HCT116 (cell line): ENCODE measurements around the gene CTLA4. TPM values are rescaled to one million over a fixed set of nuclear protein-coding genes. Genes with fewer than 3 reads are reported as not detected.

ENCODE experiments used
- ATAC-seq: fragments of 200-7000 bp; cut with Tn5 transposase; 2 replicates; pipeline ENCODE4 v1.9.1; 2020; ENCODE audit warnings: mild to moderate bottlenecking, moderate library complexity
- BruUV-seq: library from RNA; stranded (reverse); fragments of 400-500 nt; replicated peaks from 2 replicates; lab custom pipeline; 2021; lab: Mats Ljungman, UMichigan
- CTCF ChIA-PET: fragments of 300-600 bp; sonication (Branson Sonifier 250); formaldehyde crosslinking; loops from one replicate; lab custom pipeline; 2021; ENCODE audit warnings: antibody characterized with exemption; lab: Charles Lee
- POLR2A ChIA-PET: fragments of 300-600, 350-600 bp; sonication (Branson Sonifier 250); formaldehyde crosslinking; loops from one replicate; lab custom pipeline; 2021; ENCODE audit warnings: antibody characterized with exemption; lab: Charles Lee
- RAD21 ChIA-PET, 2 experiments: fragments of 300-600 bp; sonication (Branson Sonifier 250); formaldehyde crosslinking; loops; one replicate each; lab custom pipeline; 2023; ENCODE audit warnings: low total read pairs in 2 of 2; ENCODE audit not compliant: uncharacterized antibody in 2 of 2, unreplicated experiment in 2 of 2, low non-redundant PET in 1 of 2; lab: Charles Lee
- DNase-seq: peaks from one replicate; pipeline ENCODE4 v3.0.0-alpha.2; 2010; ENCODE audit warnings: low read depth, low spot score
- H2AFZ ChIP-seq: fragments of 200-600 bp; shearing (Covaris generic), sonication (generic); 2 replicates; pipeline ENCODE4 v1.6.1; 2017; ENCODE audit warnings: low read depth, mixed run types, mixed read lengths, antibody characterized with exemption, low read length; ENCODE audit not compliant: poor library complexity, severe bottlenecking
- H3K27ac ChIP-seq: 2 replicates; pipeline ENCODE4 v1.5.1; 2012; ENCODE audit warnings: low read depth, low read length
- H3K27me3 ChIP-seq: fragments of 200-600 bp; sonication (generic); 2 replicates; pipeline ENCODE4 v1.6.1; 2016; ENCODE audit warnings: mixed run types, low read length, mixed read lengths; ENCODE audit not compliant: insufficient read depth
- H3K36me3 ChIP-seq, 2 experiments: fragments of 200-500 bp in 1 of 2; fragments of 200-600 bp in 1 of 2; sonication (Bioruptor generic) in 1 of 2; sonication (generic) in 1 of 2; 2 replicates each; pipeline versions ENCODE4 v1.5.1 to v1.6.1; 2014 to 2016; ENCODE audit warnings: low read length in 2 of 2, inconsistent platforms in 1 of 2, mixed read lengths in 1 of 2, mixed run types in 1 of 2; ENCODE audit not compliant: insufficient read depth in 2 of 2, control insufficient read depth in 1 of 2
- H3K4me1 ChIP-seq, 2 experiments: fragments of 200-600 bp in 1 of 2; sonication (generic) in 1 of 2; 2 replicates each; pipeline versions ENCODE4 v1.5.1 to v1.6.1; 2012 to 2017; ENCODE audit warnings: low read length in 2 of 2, inconsistent platforms in 1 of 2, mild to moderate bottlenecking in 1 of 2, mixed read lengths in 1 of 2, mixed run types in 1 of 2, moderate library complexity in 1 of 2; ENCODE audit not compliant: insufficient read depth in 2 of 2, control insufficient read depth in 1 of 2
- H3K4me2 ChIP-seq: fragments of 200-600 bp; sonication (generic); 2 replicates; pipeline ENCODE4 v1.6.1; 2017; ENCODE audit warnings: mixed run types, low read length, mixed read lengths
- H3K4me3 ChIP-seq, 2 experiments: fragments of 200-600 bp in 1 of 2; sonication (generic) in 1 of 2; replicated peaks in 1 of 2; 2 replicates each; pipeline ENCODE4 v1.5.1; 2011 to 2016; ENCODE audit warnings: low read length in 2 of 2, control low read depth in 1 of 2, low read depth in 1 of 2, mild to moderate bottlenecking in 1 of 2, mixed read lengths in 1 of 2, mixed run types in 1 of 2
- H3K79me2 ChIP-seq: fragments of 200-600 bp; sonication (generic); 2 replicates; pipeline ENCODE4 v1.6.1; 2017; ENCODE audit warnings: mild to moderate bottlenecking, mixed run types, low read length, moderate library complexity, mixed read lengths; ENCODE audit not compliant: insufficient read depth
- H3K9ac ChIP-seq: fragments of 200-600 bp; sonication (generic); 2 replicates; pipeline ENCODE4 v1.6.1; 2016; ENCODE audit warnings: low read length, mixed read lengths
- H3K9me2 ChIP-seq: fragments of 200-600 bp; sonication (generic), shearing (Covaris generic); 2 replicates; pipeline ENCODE4 v1.6.1; 2017; ENCODE audit warnings: mixed run types, mild to moderate bottlenecking, moderate library complexity; ENCODE audit not compliant: insufficient read depth
- H3K9me3 ChIP-seq, 2 experiments: fragments of 200-500 bp in 1 of 2; fragments of 200-600 bp in 1 of 2; sonication (Bioruptor generic) in 1 of 2; sonication (generic) in 1 of 2; 2 replicates each; pipeline ENCODE4 v1.6.1; 2014 to 2017; ENCODE audit warnings: low read length in 2 of 2, mixed read lengths in 2 of 2, inconsistent platforms in 1 of 2, low read depth in 1 of 2, mild to moderate bottlenecking in 1 of 2, mixed run types in 1 of 2, moderate library complexity in 1 of 2; ENCODE audit not compliant: control insufficient read depth in 1 of 2, insufficient read depth in 1 of 2
- H4K20me1 ChIP-seq: fragments of 200-600 bp; sonication (generic), shearing (Covaris generic); 2 replicates; pipeline ENCODE4 v1.6.1; 2017; ENCODE audit warnings: mixed run types, mild to moderate bottlenecking, moderate library complexity; ENCODE audit not compliant: insufficient read depth
- ATF3 ChIP-seq: IDR thresholded peaks from 2 replicates; pipeline ENCODE4 v1.6.1; 2012
- CBX3 ChIP-seq: IDR thresholded peaks from 2 replicates; pipeline ENCODE4 v1.6.1; 2012; ENCODE audit warnings: low read depth
- CEBPB ChIP-seq: IDR thresholded peaks from 2 replicates; pipeline ENCODE4 v1.6.1; 2012; ENCODE audit warnings: low read depth
- EGR1 ChIP-seq: IDR thresholded peaks from 2 replicates; pipeline ENCODE4 v1.6.1; 2012; ENCODE audit warnings: low read depth
- ELF1 ChIP-seq: IDR thresholded peaks from 2 replicates; pipeline ENCODE4 v1.6.1; 2012; ENCODE audit warnings: low read depth, borderline replicate concordance
- EZH2 ChIP-seq: fragments of 200-600 bp; sonication (generic); IDR thresholded peaks from 2 replicates; pipeline ENCODE4 v1.6.1; 2017; ENCODE audit warnings: antibody characterized with exemption, mixed run types
- FOSL1 ChIP-seq: IDR thresholded peaks from 2 replicates; pipeline ENCODE4 v1.6.1; 2012; ENCODE audit warnings: low read depth
- JUND ChIP-seq: IDR thresholded peaks from 2 replicates; pipeline ENCODE4 v1.6.1; 2012
- MAX ChIP-seq: IDR thresholded peaks from 2 replicates; pipeline ENCODE4 v1.6.1; 2012
- RAD21 ChIP-seq: IDR thresholded peaks from 2 replicates; pipeline ENCODE4 v1.6.1; 2012; ENCODE audit warnings: low read depth, mild to moderate bottlenecking
- SIN3A ChIP-seq: IDR thresholded peaks from 2 replicates; pipeline ENCODE4 v1.6.1; 2012; ENCODE audit warnings: low read depth
- SP1 ChIP-seq: IDR thresholded peaks from 2 replicates; pipeline ENCODE4 v1.6.1; 2012; ENCODE audit warnings: low read depth
- SRF ChIP-seq: IDR thresholded peaks from 2 replicates; pipeline ENCODE4 v1.6.1; 2012; ENCODE audit warnings: low read depth
- TCF7L2 ChIP-seq: IDR thresholded peaks from 2 replicates; pipeline ENCODE4 v1.7.0; 2011; ENCODE audit warnings: borderline replicate concordance, inconsistent platforms; ENCODE audit not compliant: insufficient read depth, insufficient read length; ENCODE audit errors: extremely low read depth
- ZBTB33 ChIP-seq: IDR thresholded peaks from 2 replicates; pipeline ENCODE4 v1.6.1; 2011; ENCODE audit warnings: mild to moderate bottlenecking, low read length, moderate library complexity; ENCODE audit not compliant: insufficient replicate concordance; ENCODE audit errors: extremely low read depth
- ZFX ChIP-seq: fragments of 450-650 bp; IDR thresholded peaks from 2 replicates; pipeline ENCODE4 v1.6.1; 2017
- ZNF274 ChIP-seq: fragments of 200-500 bp; sonication (Bioruptor generic); IDR thresholded peaks from 2 replicates; pipeline ENCODE4 v1.6.1; 2014; ENCODE audit warnings: mild to moderate bottlenecking, low read depth, low read length, inconsistent platforms
- intact Hi-C: fragments of 100-400 bp; cut with micrococcal nuclease; formaldehyde crosslinking; loops from 2 replicates; pipeline ENCODE4 v1.10.0; 2022
- total RNA-seq: library from RNA; stranded (reverse); gene quantifications from one replicate; pipeline ENCODE4 v1.2.1, GENCODE V29; 2021; ENCODE audit not compliant: unreplicated experiment

Gene CTLA4
- total RNA-seq, 1 experiment from 2014 or later, result 0.37 TPM

GRCh38 chr2:203914546-203915182, 47.1 kb downstream of the CTLA4 start:
- H3K4me3 ChIP-seq, result no peak overlapping the region
- intact Hi-C loops, result no loop called here
- DNase-seq (no peak), ATAC-seq (no peak)
- no peaks in the 10 kb centered on the region for H4K20me1 ChIP-seq
- H3K27me3 ChIP-seq, result no peaks in the 10 kb centered on the region
- H3K9ac ChIP-seq, result no peak overlapping the region
- H3K4me2 ChIP-seq, result no peak overlapping the region
- BruUV-seq, result no TSS peak
- H3K9me3 ChIP-seq, result no peaks in the 10 kb centered on the region
- CTCF ChIA-PET, result no interaction called here
- H2AFZ ChIP-seq, result no peak overlapping the region
- H3K36me3 ChIP-seq, result no peaks in the 10 kb centered on the region
- TF ChIP-seq SRF (no peak), ZBTB33 (no peak), ELF1 (no peak), TCF7L2 (no peak)
- H3K9me2 ChIP-seq, result no peaks in the 10 kb centered on the region
- POLR2A ChIA-PET, result no interaction called here
- H3K27ac ChIP-seq, result no peak overlapping the region
- RAD21 ChIA-PET, result no interaction called here
- no peaks in the 10 kb centered on the region for H3K4me1 ChIP-seq
- H3K79me2 ChIP-seq, result no peaks in the 10 kb centered on the region

- Histone ChIP-seq H3K4me3 (no peak overlapping the region), H2AFZ (no peak overlapping the region), H3K27me3 (no peaks in the 10 kb centered on the region), H4K20me1 (no peaks in the 10 kb centered on the region), H3K79me2 (no peaks in the 10 kb centered on the region), H3K36me3 (no peaks in the 10 kb centered on the region), H3K9me2 (no peaks in the 10 kb centered on the region), H3K27ac (no peak overlapping the region), H3K9ac (no peak overlapping the region), H3K4me1 (no peaks in the 10 kb centered on the region), H3K9me3 (no peaks in the 10 kb centered on the region), H3K4me2 (no peak overlapping the region)
- no peak for ATAC-seq
- BruUV-seq, result no TSS peak
- DNase-seq, result no peak
- RAD21 ChIA-PET, result no interaction called here
- POLR2A ChIA-PET, result no interaction called here
- CTCF ChIA-PET, result no interaction called here
- intact Hi-C loops, result no loop called here
- TF ChIP-seq SIN3A (no peak), JUND (no peak), TCF7L2 (no peak), ZBTB33 (no peak), SP1 (no peak), FOSL1 (no peak), CBX3 (no peak), ZFX (no peak), ATF3 (no peak), CEBPB (no peak), ZNF274 (no peak), MAX (no peak), ELF1 (no peak), EGR1 (no peak), EZH2 (no peak), RAD21 (no peak), SRF (no peak)
Measured at GRCh38 chr2:203915256-203915655, 47.7 kb downstream of the CTLA4 start.
